Body of pancreas (tissue), 4 donors: ENCODE results near the gene UBL4A.

ENCODE experiments used
- CTCF ChIP-seq, 7 experiments: fragments of 450-650 bp in 4 of 7; fragments of 200-600 bp in 3 of 7; sonication (generic) in 3 of 7; IDR thresholded peaks; one replicate each; pipeline ENCODE4 v1.5.1; 2016 to 2019; ENCODE audit warnings: antibody characterized with exemption in 7 of 7
- POLR2A ChIP-seq, 3 donors: fragments of 450-650 bp; IDR thresholded peaks; one replicate each; pipeline ENCODE4 v1.6.1; 2016; ENCODE audit warnings: antibody characterized with exemption in 3 of 3, mild to moderate bottlenecking in 2 of 3

- TF ChIP-seq POLR2A (IDR thresholded peaks at IDR 0.05): no peak
- no peak for TF ChIP-seq CTCF (IDR thresholded peaks at IDR 0.05)
Measured at GRCh38 chrX:154441564-154441963, 44.9 kb downstream of the UBL4A start.
